GM19452 (cell line): ENCODE data around the gene DDX47.
"Not testable (repeated sequence)": the region's sequence is repeated elsewhere in the genome, so short reads cannot be mapped to it uniquely, and the experiment has no call there.

ENCODE experiments used
- ATAC-seq: cut with Tn5 transposase; IDR thresholded peaks from one replicate; pipeline ENCODE4 v1.9.1; 2021; ENCODE audit not compliant: unreplicated experiment

The DDX47 gene

GRCh38 chr12:12819752-12820311, 6.7 kb downstream of the DDX47 start:
- no peak for ATAC-seq

GRCh38 chr12:12820376-12820775, 7.2 kb downstream of the DDX47 start:
- not testable (repeated sequence) for ATAC-seq

GRCh38 chr12:12821975-12822374, 8.8 kb downstream of the DDX47 start:
- ATAC-seq, result no peak

GRCh38 chr12:12822886-12823285, 9.7 kb downstream of the DDX47 start:
- ATAC-seq, result no peak

GRCh38 chr12:12823300-12823699, 10.2 kb downstream of the DDX47 start:
- ATAC-seq, result no peak

GRCh38 chr12:12823811-12824210, 10.7 kb downstream of the DDX47 start:
- ATAC-seq, result no peak

GRCh38 chr12:12835378-12836146, 22.4 kb downstream of the DDX47 start:
- no peak for ATAC-seq

GRCh38 chr12:12836571-12836970, 23.4 kb downstream of the DDX47 start:
- ATAC-seq, result no peak

GRCh38 chr12:12837025-12837812, 24.1 kb downstream of the DDX47 start:
- no peak for ATAC-seq

- no peak for ATAC-seq
Measured at GRCh38 chr12:12837813-12838153, 24.6 kb downstream of the DDX47 start.

GRCh38 chr12:12839003-12839395, 25.9 kb downstream of the DDX47 start:
- ATAC-seq, result no peak

GRCh38 chr12:12839439-12839838, 26.3 kb downstream of the DDX47 start:
- not testable (repeated sequence) for ATAC-seq

GRCh38 chr12:12839873-12840579, 26.9 kb downstream of the DDX47 start:
- no peak for ATAC-seq

- ATAC-seq, result no peak
Measured at GRCh38 chr12:12840580-12840899, 27.4 kb downstream of the DDX47 start.

GRCh38 chr12:12841428-12841827, 28.3 kb downstream of the DDX47 start:
- ATAC-seq, result not testable (repeated sequence)

GRCh38 chr12:12845794-12846243, 32.7 kb downstream of the DDX47 start:
- ATAC-seq, result no peak

- not testable (repeated sequence) for ATAC-seq
Measured at GRCh38 chr12:12846780-12847179, 33.6 kb downstream of the DDX47 start.

GRCh38 chr12:12853435-12853834, 40.3 kb downstream of the DDX47 start:
- no peak for ATAC-seq

GRCh38 chr12:12859690-12860089, 46.5 kb downstream of the DDX47 start:
- ATAC-seq, result no peak

- ATAC-seq, result no peak
Measured at GRCh38 chr12:12864243-12864642, 51.1 kb downstream of the DDX47 start.

GRCh38 chr12:12868477-12869235, 55.5 kb downstream of the DDX47 start:
- ATAC-seq, result no peak
